Transverse colon (tissue), 4 donors: ENCODE results near the gene OLFM2. TPM values are rescaled to one million over a fixed set of nuclear protein-coding genes. Genes with fewer than 3 reads are reported as not detected.

Source experiments
- DNase-seq: peaks from one replicate; pipeline ENCODE4 v3.0.0-alpha.2; 2019
- H3K27ac ChIP-seq, 4 donors: fragments of 200-600 bp; sonication (generic); 2 replicates each; pipeline ENCODE4 v1.5.1; 2016 to 2018; ENCODE audit warnings: inconsistent platforms in 4 of 4
- H3K27me3 ChIP-seq: fragments of 200-600 bp; sonication (generic); 2 replicates; pipeline ENCODE4 v1.5.1; 2017; ENCODE audit warnings: inconsistent platforms
- H3K36me3 ChIP-seq, 4 donors: fragments of 200-600 bp; sonication (generic); 2 replicates each; pipeline ENCODE4 v1.5.1; 2017 to 2019; ENCODE audit warnings: inconsistent platforms in 4 of 4
- H3K4me1 ChIP-seq, 4 donors: fragments of 200-600 bp; sonication (generic); 2 replicates each; pipeline ENCODE4 v1.5.1; 2017 to 2020; ENCODE audit warnings: inconsistent platforms in 4 of 4
- H3K4me3 ChIP-seq, 4 donors: fragments of 200-600 bp; sonication (generic); 1 replicate in 1 of 4; 2 replicates in 3 of 4; pipeline versions ENCODE4 v1.5.1 to v1.6.1; 2017 to 2019; ENCODE audit warnings: inconsistent platforms in 4 of 4
- H3K9me3 ChIP-seq, 2 donors: fragments of 200-600 bp; sonication (generic); 2 replicates each; pipeline ENCODE4 v1.5.1; 2017 to 2019; ENCODE audit warnings: inconsistent platforms in 2 of 2
- EP300 ChIP-seq: sonication (generic); formaldehyde crosslinking; IDR thresholded peaks from one replicate; pipeline ENCODE4 v1.6.1; 2017; ENCODE audit warnings: antibody characterized with exemption, low read depth
- POLR2A ChIP-seq: fragments of 450-650 bp; IDR thresholded peaks from one replicate; pipeline ENCODE4 v1.6.1; 2016; ENCODE audit warnings: antibody characterized with exemption, mild to moderate bottlenecking, moderate library complexity
- POLR2AphosphoS5 ChIP-seq, 3 donors: sonication (generic); formaldehyde crosslinking; IDR thresholded peaks; one replicate each; pipeline ENCODE4 v1.6.1; 2016; ENCODE audit warnings: antibody characterized with exemption in 3 of 3
- WGBS, 2 donors: methylation state at CpG; one replicate each; pipeline ENCODE4 v1.1.5; 2018; ENCODE audit warnings: low coverage in 1 of 2; 5-methylcytosine and 5-hydroxymethylcytosine counted together
- in situ Hi-C, 4 donors: fragments of 200-750 bp; cut with MboI; loops; one replicate each; pipeline versions ENCODE4 v1.15.0 to v1.15.1; 2017; ENCODE audit warnings: low sequenced_read_pairs in 3 of 4, low pct_ligation_motif_present in 1 of 4, low pct_unique_long_range_greater_than_20kb in 1 of 4
- intact Hi-C: fragments of 100-400 bp; cut with DNase I; formaldehyde crosslinking; loops from one replicate; pipeline ENCODE4 v1.15.1; 2023; ENCODE audit warnings: low total_unique reads
- total RNA-seq, 4 donors: library from RNA; depleted of rRNA; stranded (reverse); fragments of >200 nt; gene quantifications; one replicate each; pipeline ENCODE4 v1.1.0, GENCODE V29; 2016
- TF ChIP-seq, protein P1 (sequence below), 5 experiments: fragments of 200-600 bp in 3 of 5; fragments of 450-650 bp in 2 of 5; sonication (generic) in 3 of 5; IDR thresholded peaks; 1 replicate in 2 of 5; 2 replicates in 3 of 5; pipeline ENCODE4 v1.5.1; 2016 to 2017; ENCODE audit warnings: antibody characterized with exemption in 5 of 5, inconsistent platforms in 3 of 5, mild to moderate bottlenecking in 2 of 5, moderate library complexity in 1 of 5

OLFM2 gene
- total RNA-seq, 4 donors from 2014 or later: 2.0 to 2.7 TPM; not detected in 2

DNA sequence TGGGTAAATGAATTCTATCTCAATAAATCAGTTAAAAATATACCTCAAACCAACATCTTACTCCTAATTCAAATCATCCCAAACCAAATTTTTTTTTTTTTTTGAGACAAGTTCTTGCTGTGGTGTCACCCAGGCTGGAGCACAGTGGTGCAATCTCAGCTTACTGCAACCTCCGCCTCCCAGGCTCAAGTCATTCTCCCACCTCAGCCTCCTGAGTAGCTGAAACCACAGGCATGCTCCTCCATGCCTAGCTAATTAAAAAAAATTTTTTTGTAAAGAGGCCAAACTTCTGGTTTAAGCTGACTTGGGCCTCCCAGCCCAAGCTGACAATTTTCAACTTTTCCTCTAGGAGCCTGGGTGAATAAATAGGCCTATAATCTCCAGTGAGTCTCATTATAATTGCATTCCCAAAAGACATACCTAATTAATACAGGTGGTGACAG, 22.1 kb upstream of the OLFM2 start:
- H3K4me1 ChIP-seq: no peaks in the 10 kb centered on the region
- TF ChIP-seq POLR2AphosphoS5 (IDR thresholded peaks at IDR 0.05) (no peak), EP300 (no peak), POLR2A (no peak)
- TF ChIP-seq, protein P1, sequence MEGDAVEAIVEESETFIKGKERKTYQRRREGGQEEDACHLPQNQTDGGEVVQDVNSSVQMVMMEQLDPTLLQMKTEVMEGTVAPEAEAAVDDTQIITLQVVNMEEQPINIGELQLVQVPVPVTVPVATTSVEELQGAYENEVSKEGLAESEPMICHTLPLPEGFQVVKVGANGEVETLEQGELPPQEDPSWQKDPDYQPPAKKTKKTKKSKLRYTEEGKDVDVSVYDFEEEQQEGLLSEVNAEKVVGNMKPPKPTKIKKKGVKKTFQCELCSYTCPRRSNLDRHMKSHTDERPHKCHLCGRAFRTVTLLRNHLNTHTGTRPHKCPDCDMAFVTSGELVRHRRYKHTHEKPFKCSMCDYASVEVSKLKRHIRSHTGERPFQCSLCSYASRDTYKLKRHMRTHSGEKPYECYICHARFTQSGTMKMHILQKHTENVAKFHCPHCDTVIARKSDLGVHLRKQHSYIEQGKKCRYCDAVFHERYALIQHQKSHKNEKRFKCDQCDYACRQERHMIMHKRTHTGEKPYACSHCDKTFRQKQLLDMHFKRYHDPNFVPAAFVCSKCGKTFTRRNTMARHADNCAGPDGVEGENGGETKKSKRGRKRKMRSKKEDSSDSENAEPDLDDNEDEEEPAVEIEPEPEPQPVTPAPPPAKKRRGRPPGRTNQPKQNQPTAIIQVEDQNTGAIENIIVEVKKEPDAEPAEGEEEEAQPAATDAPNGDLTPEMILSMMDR (IDR thresholded peaks at IDR 0.05): no peak
- no peaks in the 10 kb centered on the region for H3K9me3 ChIP-seq
- H3K27me3 ChIP-seq: peaks cover 4% of the 10 kb centered on the region
- no peak overlapping the region for H3K27ac ChIP-seq
- DNase-seq: no peak
- H3K36me3 ChIP-seq: no peaks in the 10 kb centered on the region
- in situ Hi-C loops: no loop called here
- WGBS, 2 donors: 87 to 100% methylated on average over 1 of the region's 1 CpG
- no peak overlapping the region for H3K4me3 ChIP-seq
- intact Hi-C loops: no loop called here

DNA sequence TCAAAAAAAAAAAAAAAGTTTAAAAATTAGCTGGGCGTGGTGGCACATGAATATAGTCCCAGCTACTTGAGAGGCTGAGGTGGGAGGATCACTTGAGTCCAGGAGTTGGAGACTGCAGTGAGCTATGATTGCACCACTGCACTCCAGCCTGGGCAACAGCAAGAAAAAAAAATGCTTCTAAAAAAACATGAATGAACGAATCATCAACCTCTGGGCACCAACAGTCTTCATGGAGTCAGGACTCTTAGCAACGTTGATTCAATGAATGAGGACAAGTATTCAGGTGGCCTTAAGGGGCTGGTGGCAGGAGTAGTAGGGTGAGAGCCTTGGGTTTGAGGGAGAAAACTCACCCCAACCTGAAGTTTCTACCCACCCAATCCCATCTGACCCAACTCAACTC, 20.6 kb upstream of the OLFM2 start:
- intact Hi-C loops (no loop called here), in situ Hi-C loops (no loop called here)
- Histone ChIP-seq H3K27me3 (peaks cover 4% of the 10 kb centered on the region), H3K36me3 (no peaks in the 10 kb centered on the region), H3K27ac (no peak overlapping the region), H3K9me3 (no peaks in the 10 kb centered on the region), H3K4me3 (no peak overlapping the region), H3K4me1 (no peaks in the 10 kb centered on the region)
- DNase-seq: no peak
- TF ChIP-seq EP300 (no peak), POLR2A (no peak), POLR2AphosphoS5 (IDR thresholded peaks at IDR 0.05) (no peak)
- TF ChIP-seq, protein P1 (IDR thresholded peaks at IDR 0.05): no peak
- WGBS, 2 donors: 42 to 58% methylated on average over 2 to 3 of the region's 3 CpGs

DNA sequence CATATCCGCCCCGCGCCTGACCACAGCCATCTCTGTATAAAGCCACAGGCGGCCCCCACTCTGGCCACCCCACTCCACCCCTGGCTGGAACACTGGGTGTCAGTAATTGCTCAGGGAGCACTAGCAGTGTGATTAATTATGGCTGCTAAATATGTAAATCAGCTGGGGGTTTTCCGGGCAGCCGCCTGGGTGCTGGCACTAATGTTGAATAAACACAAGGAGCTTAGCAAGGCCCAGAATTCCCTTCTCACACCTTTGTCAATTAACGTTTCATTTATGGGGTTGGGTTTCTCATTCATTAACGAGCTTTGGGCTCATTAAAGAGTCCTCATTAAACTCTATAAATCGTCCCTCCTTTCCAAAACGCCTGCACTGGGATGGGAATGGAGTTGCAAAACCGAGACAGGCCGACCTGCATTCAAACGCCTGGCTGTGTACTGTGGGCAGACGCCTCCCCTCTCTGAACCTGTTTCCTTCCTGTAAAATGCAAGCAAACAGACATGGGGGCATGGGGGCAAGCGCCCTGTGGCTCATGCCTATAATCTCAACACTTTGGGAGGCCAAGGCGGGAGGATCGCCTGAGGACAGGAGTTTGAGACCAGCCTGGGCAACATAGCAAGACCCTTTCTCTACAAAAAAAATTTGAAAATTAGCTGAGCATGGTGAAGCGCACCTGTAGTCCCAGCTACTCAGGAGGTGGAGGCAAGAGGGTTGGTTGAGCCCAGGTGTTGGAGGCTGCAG, 17.7 kb upstream of the OLFM2 start:
- in situ Hi-C loops (no loop called here), intact Hi-C loops (no loop called here)
- no peak overlapping the region for H3K4me3 ChIP-seq
- no peaks in the 10 kb centered on the region for H3K4me1 ChIP-seq
- TF ChIP-seq POLR2AphosphoS5 (IDR thresholded peaks at IDR 0.05) (no peak), EP300 (no peak), POLR2A (no peak)
- TF ChIP-seq, protein P1 (IDR thresholded peaks at IDR 0.05): no peak
- 64 to 68% methylated on average over 13 to 18 of the region's 18 CpGs for WGBS, 2 donors
- no peaks in the 10 kb centered on the region for H3K9me3 ChIP-seq
- no peak for DNase-seq
- H3K27me3 ChIP-seq: peaks cover 4% of the 10 kb centered on the region
- H3K27ac ChIP-seq: no peak overlapping the region
- H3K36me3 ChIP-seq: no peaks in the 10 kb centered on the region

DNA sequence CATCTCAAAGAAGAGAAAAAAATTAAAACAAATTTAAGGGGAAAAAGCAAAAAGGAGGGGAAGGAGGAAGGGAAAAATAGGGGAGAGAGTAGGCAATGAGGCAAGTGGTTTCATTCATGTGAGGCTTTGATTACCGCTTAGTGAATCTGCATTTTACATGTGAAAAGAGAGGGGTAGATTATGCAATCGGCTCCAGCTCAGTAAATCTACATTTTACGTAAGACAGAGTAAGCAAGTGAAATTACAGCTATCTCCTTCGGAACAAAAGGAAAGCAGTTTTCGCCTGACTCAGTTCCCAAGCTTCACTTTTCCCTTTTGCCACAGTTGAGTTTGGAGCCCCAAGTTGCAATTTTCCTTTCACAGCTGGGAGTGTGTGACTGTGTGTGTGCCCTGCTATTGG, 16.0 kb upstream of the OLFM2 start:
- no peaks in the 10 kb centered on the region for H3K9me3 ChIP-seq
- DNase-seq: no peak
- H3K27me3 ChIP-seq: peaks cover 4% of the 10 kb centered on the region
- no peaks in the 10 kb centered on the region for H3K36me3 ChIP-seq
- no peak overlapping the region for H3K27ac ChIP-seq
- 71 to 77% methylated on average over 1 to 5 of the region's 5 CpGs for WGBS, 2 donors
- no peaks in the 10 kb centered on the region for H3K4me1 ChIP-seq
- TF ChIP-seq POLR2AphosphoS5 (IDR thresholded peaks at IDR 0.05): no peak
- TF ChIP-seq, protein P1 (IDR thresholded peaks at IDR 0.05): no peak
- no peak for TF ChIP-seq POLR2A
- TF ChIP-seq EP300: no peak
- H3K4me3 ChIP-seq: no peak overlapping the region
- in situ Hi-C loops (no loop called here), intact Hi-C loops (no loop called here)
